ENCODE data around the gene TGFBR3.

DNA sequence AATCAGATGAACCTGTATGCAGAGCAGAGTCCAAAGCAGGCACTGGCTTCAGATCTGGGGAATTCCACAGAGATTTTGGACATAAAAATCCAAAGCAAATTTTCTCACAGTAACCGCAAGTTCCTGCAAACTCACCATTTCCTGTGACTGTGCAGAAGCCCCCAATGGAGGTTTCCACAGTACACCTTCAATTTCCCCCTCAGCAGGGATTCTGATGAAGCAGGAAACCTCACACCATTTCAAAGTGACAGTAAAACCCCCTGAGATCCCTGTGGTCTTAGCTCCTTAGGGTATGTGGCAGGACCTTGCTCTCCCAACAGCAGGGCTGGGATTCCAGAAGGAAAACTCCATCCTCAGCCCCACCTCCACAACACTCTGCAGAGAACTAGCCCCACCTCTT, 6.0 kb upstream of the TGFBR3 start:
- TF ChIP-seq POLR2AphosphoS5 (IDR thresholded peaks at IDR 0.05), result no peak
- TF ChIP-seq, protein P1, sequence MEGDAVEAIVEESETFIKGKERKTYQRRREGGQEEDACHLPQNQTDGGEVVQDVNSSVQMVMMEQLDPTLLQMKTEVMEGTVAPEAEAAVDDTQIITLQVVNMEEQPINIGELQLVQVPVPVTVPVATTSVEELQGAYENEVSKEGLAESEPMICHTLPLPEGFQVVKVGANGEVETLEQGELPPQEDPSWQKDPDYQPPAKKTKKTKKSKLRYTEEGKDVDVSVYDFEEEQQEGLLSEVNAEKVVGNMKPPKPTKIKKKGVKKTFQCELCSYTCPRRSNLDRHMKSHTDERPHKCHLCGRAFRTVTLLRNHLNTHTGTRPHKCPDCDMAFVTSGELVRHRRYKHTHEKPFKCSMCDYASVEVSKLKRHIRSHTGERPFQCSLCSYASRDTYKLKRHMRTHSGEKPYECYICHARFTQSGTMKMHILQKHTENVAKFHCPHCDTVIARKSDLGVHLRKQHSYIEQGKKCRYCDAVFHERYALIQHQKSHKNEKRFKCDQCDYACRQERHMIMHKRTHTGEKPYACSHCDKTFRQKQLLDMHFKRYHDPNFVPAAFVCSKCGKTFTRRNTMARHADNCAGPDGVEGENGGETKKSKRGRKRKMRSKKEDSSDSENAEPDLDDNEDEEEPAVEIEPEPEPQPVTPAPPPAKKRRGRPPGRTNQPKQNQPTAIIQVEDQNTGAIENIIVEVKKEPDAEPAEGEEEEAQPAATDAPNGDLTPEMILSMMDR (IDR thresholded peaks at IDR 0.05), result no peak
- TF ChIP-seq POLR2A (IDR thresholded peaks at IDR 0.05), result no peak
